OCI-LY7 (cell line): ENCODE data around the gene RFK. TPM values are rescaled to one million over a fixed set of nuclear protein-coding genes. Genes with fewer than 3 reads are reported as not detected.

Experiments used
- BruUV-seq: library from RNA; stranded (reverse); fragments of 400-500 nt; replicated peaks from 2 replicates; lab custom pipeline; 2021; lab: Mats Ljungman, UMichigan
- CTCF ChIA-PET: fragments of 300-600 bp; sonication (Branson Sonifier 250); formaldehyde crosslinking; loops from one replicate; lab custom pipeline; 2022; ENCODE audit warnings: antibody characterized with exemption; ENCODE audit not compliant: unreplicated experiment; lab: Charles Lee
- POLR2A ChIA-PET: fragments of 300-600 bp; sonication (Branson Sonifier 250); formaldehyde crosslinking; loops from one replicate; lab custom pipeline; 2022; ENCODE audit warnings: antibody characterized with exemption; lab: Charles Lee
- DNase-seq: peaks from one replicate; pipeline ENCODE4 v3.0.0-alpha.2; 2015; ENCODE audit warnings: low spot score
- H2AFZ ChIP-seq: fragments of 200-600 bp; sonication (generic), shearing (Covaris generic); 2 replicates; pipeline ENCODE4 v1.6.1; 2014; ENCODE audit warnings: mild to moderate bottlenecking, antibody characterized with exemption, low read length, moderate library complexity
- H3K27ac ChIP-seq: fragments of 200-600 bp; sonication (generic); 2 replicates; pipeline ENCODE4 v1.5.1; 2014; ENCODE audit warnings: mixed run types, low read depth, mild to moderate bottlenecking, moderate library complexity, low read length, inconsistent platforms; ENCODE audit not compliant: poor library complexity, severe bottlenecking
- H3K36me3 ChIP-seq: fragments of 200-600 bp; sonication (generic); 2 replicates; pipeline ENCODE4 v1.6.1; 2014; ENCODE audit warnings: mild to moderate bottlenecking, antibody characterized with exemption, low read length, moderate library complexity, mixed read lengths; ENCODE audit not compliant: insufficient read depth
- H3K4me1 ChIP-seq: fragments of 200-600 bp; sonication (generic); 2 replicates; pipeline ENCODE4 v1.5.1; 2014; ENCODE audit warnings: mild to moderate bottlenecking, low read length; ENCODE audit not compliant: insufficient read depth, poor library complexity, severe bottlenecking
- H3K4me2 ChIP-seq: fragments of 200-600 bp; sonication (generic); 2 replicates; pipeline ENCODE4 v1.6.1; 2014; ENCODE audit warnings: mild to moderate bottlenecking, low read length
- H3K4me3 ChIP-seq: fragments of 200-600 bp; sonication (generic); 2 replicates; pipeline ENCODE4 v1.5.1; 2014; ENCODE audit warnings: mild to moderate bottlenecking, low read depth, low read length; ENCODE audit not compliant: poor library complexity, severe bottlenecking
- H3K79me2 ChIP-seq: fragments of 200-600 bp; sonication (generic); 2 replicates; pipeline ENCODE4 v1.6.1; 2016; ENCODE audit warnings: low read depth, mild to moderate bottlenecking, low read length, moderate library complexity, mixed read lengths; ENCODE audit not compliant: insufficient read depth
- H3K9me2 ChIP-seq: fragments of 200-600 bp; sonication (generic); 2 replicates; pipeline ENCODE4 v1.6.1; 2016; ENCODE audit warnings: mild to moderate bottlenecking, low read length, mixed read lengths; ENCODE audit not compliant: insufficient read depth
- H3K9me3 ChIP-seq: fragments of 200-600 bp; sonication (generic); 2 replicates; pipeline ENCODE4 v1.6.1; 2014; ENCODE audit warnings: mild to moderate bottlenecking, mixed run types, low read length, mixed read lengths
- H4K20me1 ChIP-seq: fragments of 200-600 bp; sonication (generic); 2 replicates; pipeline ENCODE4 v1.6.1; 2014; ENCODE audit warnings: mild to moderate bottlenecking, antibody characterized with exemption, low read length, moderate library complexity, mixed read lengths; ENCODE audit not compliant: insufficient read depth
- CTCF ChIP-seq: fragments of 200-600 bp; sonication (generic); conservative IDR thresholded peaks from 2 replicates; pipeline ENCODE4 v1.5.1; 2014; ENCODE audit warnings: mild to moderate bottlenecking, antibody characterized with exemption, low read length, moderate library complexity, mixed read lengths
- EZH2phosphoT487 ChIP-seq: fragments of 200-600 bp; sonication (generic); IDR thresholded peaks from 2 replicates; pipeline ENCODE4 v1.6.1; 2018; ENCODE audit warnings: low read depth, borderline replicate concordance, mild to moderate bottlenecking, mixed run types, antibody characterized with exemption, low read length, moderate library complexity, mixed read lengths
- intact Hi-C: fragments of 100-400 bp; cut with micrococcal nuclease; formaldehyde crosslinking; loops from one replicate; pipeline ENCODE4 v1.10.0; 2022; ENCODE audit not compliant: unreplicated experiment
- total RNA-seq, 2 experiments: library from RNA; depleted of rRNA in 1 of 2; stranded (reverse); fragments of >200 nt in 1 of 2; shearing (Covaris generic) in 1 of 2; gene quantifications; 2 replicates each; pipeline ENCODE4 v1.2.3, GENCODE V29; 2014 to 2022

RFK gene
- total RNA-seq, 2 experiments from 2014 or later: 28.7 to 37.8 TPM

DNA sequence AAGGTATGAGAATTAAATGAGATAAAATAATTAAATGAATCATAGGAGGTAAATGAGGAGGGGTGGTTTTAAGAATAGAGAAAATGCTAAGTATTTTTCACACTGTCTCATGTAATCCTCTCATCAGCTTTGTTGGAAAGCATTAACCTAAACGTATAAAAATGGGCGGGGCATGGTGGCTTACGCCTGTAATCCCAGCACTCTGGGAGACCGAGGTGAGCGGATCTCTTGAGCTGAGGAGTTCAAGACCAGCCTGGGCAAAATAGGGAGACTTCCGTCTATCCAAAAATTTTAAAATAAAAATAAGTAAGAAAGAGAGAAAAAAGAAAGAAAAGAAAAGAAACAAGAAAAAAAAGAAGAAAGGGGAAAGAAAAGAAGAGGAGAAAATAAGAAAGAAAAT is 1.9 kb upstream of the RFK start:
- Histone ChIP-seq H3K4me3 (no peak overlapping the region), H3K4me2 (no peak overlapping the region), H4K20me1 (no peaks in the 10 kb centered on the region), H3K79me2 (peaks cover 25% of the 10 kb centered on the region), H3K9me3 (peaks cover 13% of the 10 kb centered on the region), H3K36me3 (peaks cover 17% of the 10 kb centered on the region), H3K27ac (no peak overlapping the region), H2AFZ (peak overlapping the region; percentile 90; the same call in 1 of the 2 replicates), H3K9me2 (no peaks in the 10 kb centered on the region), H3K4me1 (peaks cover 22% of the 10 kb centered on the region)
- ChIA-PET POLR2A (no interaction called here), CTCF (no interaction called here)
- BruUV-seq: no TSS peak
- no peak for DNase-seq
- TF ChIP-seq CTCF (no peak), EZH2phosphoT487 (no peak)
- intact Hi-C loops: loop anchor here (10.0 kb wide), 1 partner anchor 1441 kb away; the partner anchor contains the start of gene C9orf40

- Histone ChIP-seq H3K4me1 (peaks cover 24% of the 10 kb centered on the region), H3K4me3 (peak overlapping the region; percentile 82), H2AFZ (peak overlapping the region; percentile 90), H3K36me3 (peaks cover 23% of the 10 kb centered on the region), H3K4me2 (peak overlapping the region; percentile 92), H3K79me2 (peaks cover 29% of the 10 kb centered on the region), H3K9me3 (peaks cover 13% of the 10 kb centered on the region), H4K20me1 (no peaks in the 10 kb centered on the region), H3K9me2 (no peaks in the 10 kb centered on the region), H3K27ac (peak overlapping the region; percentile 77)
- CTCF ChIA-PET: interaction anchor here (0.5 to 1.8 kb wide), 6 partner anchors 7 to 1951 kb away, joined by 3 to 5 read pairs (median 4); no protein-coding TSS in a partner anchor
- POLR2A ChIA-PET: interaction anchor here (1.0 to 5.2 kb wide), 8 partner anchors 9 to 343 kb away, joined by 3 to 74 read pairs (median 10); no protein-coding TSS in a partner anchor
- no peak for TF ChIP-seq EZH2phosphoT487
- TF ChIP-seq CTCF: no peak
- no peak for DNase-seq
- intact Hi-C loops: loop anchor here (2.0 to 10.0 kb wide), 2 partner anchors 51 to 1441 kb away; partner anchors contain the start of gene C9orf40
- BruUV-seq: no TSS peak
These were observed 1.2 kb upstream of the RFK start for GRCh38 chr9:76395381-76395780.

- ChIA-PET POLR2A (interaction anchor here (0.5 to 5.2 kb wide), 19 partner anchors 7 to 1309 kb away, joined by 3 to 74 read pairs (median 4); no protein-coding TSS in a partner anchor), CTCF (interaction anchor here (0.5 to 2.1 kb wide), 7 partner anchors 8 to 1950 kb away, joined by 3 to 6 read pairs (median 4); no protein-coding TSS in a partner anchor)
- H3K9me3 ChIP-seq: peaks cover 13% of the 10 kb centered on the region
- peak; percentile 72 for DNase-seq
- peaks cover 27% of the 10 kb centered on the region for H3K36me3 ChIP-seq
- H3K4me1 ChIP-seq: peaks cover 24% of the 10 kb centered on the region
- peak overlapping the region; percentile 82 for H3K4me3 ChIP-seq
- TF ChIP-seq CTCF: no peak
- peak overlapping the region; percentile 77 for H3K27ac ChIP-seq
- H3K79me2 ChIP-seq: peaks cover 32% of the 10 kb centered on the region
- BruUV-seq: no TSS peak
- peak overlapping the region; percentile 90 for H2AFZ ChIP-seq
- H4K20me1 ChIP-seq: no peaks in the 10 kb centered on the region
- H3K9me2 ChIP-seq: no peaks in the 10 kb centered on the region
- intact Hi-C loops: loop anchor here (2.0 to 10.0 kb wide), 3 partner anchors 52 to 1440 kb away; partner anchors contain the start of genes C9orf40 and VPS13A
- peak overlapping the region; percentile 92 for H3K4me2 ChIP-seq
These were observed 680 bp upstream of the RFK start for GRCh38 chr9:76394960-76395252.
